Right renal cortex interstitium (tissue), 3 donors: ENCODE data around the gene CNIH1. TPM values are rescaled to one million over a fixed set of nuclear protein-coding genes. Genes with fewer than 3 reads are reported as not detected.
"Not testable (repeated sequence)": the region's sequence is repeated elsewhere in the genome, so short reads cannot be mapped to it uniquely, and the experiment has no call there.

Experiments
- DNase-seq, 3 donors: peaks; one replicate each; pipeline ENCODE4 v3.0.0-alpha.2; 2013; ENCODE audit warnings: low read depth in 3 of 3, low spot score in 2 of 3
- polyA plus RNA-seq, 3 donors: library from polyadenylated mRNA; unstranded; fragments of 120-200 nt; gene quantifications; one replicate each; pipeline ENCODE4 v1.2.1, GENCODE V29; 2013; ENCODE audit not compliant: insufficient read length in 3 of 3

Gene CNIH1
- polyA plus RNA-seq, 3 donors = 156 to 157 (median 156) TPM

DNA sequence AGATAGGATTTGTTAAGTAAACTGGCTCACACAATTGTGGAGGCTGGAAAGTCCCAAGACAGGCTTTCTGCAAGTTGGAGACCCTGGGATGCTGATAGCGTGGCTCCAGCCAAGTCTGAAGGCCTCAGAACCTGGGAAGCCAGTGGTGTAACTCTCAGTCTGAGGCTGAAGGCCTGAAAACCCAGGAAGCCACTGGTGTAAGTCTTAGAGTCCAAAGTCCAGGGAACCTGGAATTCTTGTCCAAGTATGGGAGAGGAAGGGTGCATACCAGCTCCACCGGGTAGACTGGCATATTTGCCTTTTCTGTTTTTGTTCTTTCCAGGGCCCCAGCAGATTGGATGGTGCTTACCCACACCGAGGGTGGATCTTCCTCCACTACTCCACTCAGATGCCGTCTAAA is 29.5 kb upstream of the CNIH1 start:
- no peak for DNase-seq

DNA sequence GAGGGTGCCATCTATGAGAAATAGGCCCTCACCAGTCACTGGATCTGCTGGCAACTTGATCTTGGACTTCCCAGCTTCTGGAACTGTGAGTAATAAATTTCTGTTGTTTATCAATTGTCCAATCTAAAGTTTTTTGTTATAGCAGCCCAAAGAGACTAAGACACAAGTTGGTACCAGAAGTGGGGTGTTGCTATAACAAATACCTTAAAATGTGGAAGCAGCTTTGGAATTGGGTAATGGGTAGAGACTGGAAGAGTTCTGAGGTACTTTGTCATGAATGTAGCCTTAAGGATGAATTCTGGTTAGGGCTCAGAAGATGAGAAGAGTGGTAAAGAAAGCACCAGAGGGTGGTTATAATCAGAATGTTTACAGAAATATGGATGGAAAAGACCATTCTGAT is 26.1 kb upstream of the CNIH1 start:
- no peak for DNase-seq

DNA sequence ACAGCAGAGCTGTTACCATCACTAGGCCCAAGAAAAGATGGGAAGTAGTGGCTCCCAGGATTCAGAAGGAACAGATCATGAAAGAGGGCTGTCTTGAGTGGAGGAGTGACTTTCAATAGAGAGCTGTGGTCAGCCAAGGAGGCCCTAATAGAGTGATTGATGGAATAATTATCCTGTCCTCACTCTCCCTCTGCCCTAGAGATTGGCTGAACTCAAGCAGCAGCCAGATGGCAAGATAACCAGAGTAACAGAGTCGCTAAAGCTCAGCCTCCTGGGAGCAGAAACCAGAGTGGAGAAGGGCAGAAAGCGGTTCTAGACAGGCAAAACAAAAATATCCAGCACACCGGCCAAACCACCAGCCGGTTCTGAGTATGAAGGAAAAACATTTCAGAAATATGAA is 24.5 kb upstream of the CNIH1 start:
- DNase-seq = no peak

DNA sequence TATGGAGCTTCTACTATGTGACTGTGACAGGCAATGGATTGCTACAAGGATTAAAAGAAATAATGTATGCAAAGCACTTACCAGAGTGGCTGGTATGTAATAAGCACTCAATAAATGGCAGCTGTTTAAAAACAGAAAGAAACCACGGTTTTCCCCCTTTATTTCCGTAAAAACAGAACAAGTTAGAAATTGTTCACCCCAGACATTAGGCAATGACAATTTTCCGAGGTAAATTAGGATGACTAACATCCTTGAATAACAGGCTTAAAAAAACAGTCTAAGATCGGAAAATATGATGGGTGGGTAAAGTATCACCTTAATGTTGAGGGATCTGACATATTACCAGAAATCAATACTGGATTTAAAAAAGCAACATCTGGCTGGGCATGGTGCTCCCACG is 20.9 kb upstream of the CNIH1 start:
- DNase-seq = no peak

DNA sequence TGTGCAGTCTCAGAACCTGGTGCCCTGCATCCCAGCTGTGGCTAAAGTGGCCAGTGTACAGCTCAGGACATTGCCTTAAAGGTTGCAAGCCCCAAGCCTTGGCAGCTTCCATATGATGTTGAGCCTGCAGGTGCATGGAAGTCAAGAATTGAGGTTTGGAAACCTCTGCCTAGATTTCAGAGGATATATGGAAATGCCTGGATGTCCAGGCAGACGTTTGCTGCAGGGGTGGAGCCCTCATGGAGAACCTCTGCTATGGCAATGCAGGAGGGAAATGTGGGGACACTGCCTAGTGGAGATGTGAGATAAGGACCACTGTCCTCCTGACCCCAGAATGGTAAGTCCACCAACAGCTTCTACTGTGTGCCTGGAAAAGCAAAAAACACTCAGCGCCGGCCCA is 17.9 kb upstream of the CNIH1 start:
- no peak for DNase-seq

DNA sequence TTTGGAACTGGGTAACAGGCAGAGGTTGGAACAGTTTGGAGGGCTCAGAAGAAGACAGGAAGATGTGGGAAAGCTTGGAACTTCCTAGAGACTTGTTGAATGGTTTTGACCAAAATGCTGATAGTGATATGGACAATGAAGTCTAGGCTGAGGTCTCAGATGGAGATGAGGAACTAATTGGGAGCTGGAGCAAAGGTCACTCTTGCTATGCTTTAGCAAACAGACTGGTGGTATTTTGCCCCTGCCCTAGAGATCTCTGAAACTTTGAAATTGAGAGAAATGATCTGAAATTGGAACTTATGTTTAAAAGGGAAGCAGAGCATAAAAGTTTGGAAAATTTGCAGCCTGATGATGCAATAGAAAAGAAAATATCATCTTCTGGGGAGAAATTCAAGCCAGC is 17.4 kb upstream of the CNIH1 start:
- not testable (repeated sequence) for DNase-seq

DNA sequence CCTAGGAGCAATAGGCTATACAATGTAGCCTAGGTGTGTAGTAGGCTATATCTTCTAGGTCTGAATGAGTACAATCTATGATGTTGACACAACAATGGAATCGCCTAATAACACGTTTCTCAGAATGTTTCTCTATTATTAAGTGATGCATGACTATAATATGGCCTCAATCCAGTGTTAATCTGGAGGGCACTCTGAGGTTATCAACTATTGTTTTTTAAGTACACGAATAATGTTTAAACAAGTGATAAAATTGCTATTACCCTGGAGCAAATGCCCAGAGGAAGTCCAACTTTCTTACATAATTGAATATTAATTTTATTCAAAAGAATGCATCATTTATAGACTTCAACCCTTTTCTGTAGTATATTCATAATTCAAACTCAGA is 16.4 kb upstream of the CNIH1 start:
- no peak for DNase-seq

DNA sequence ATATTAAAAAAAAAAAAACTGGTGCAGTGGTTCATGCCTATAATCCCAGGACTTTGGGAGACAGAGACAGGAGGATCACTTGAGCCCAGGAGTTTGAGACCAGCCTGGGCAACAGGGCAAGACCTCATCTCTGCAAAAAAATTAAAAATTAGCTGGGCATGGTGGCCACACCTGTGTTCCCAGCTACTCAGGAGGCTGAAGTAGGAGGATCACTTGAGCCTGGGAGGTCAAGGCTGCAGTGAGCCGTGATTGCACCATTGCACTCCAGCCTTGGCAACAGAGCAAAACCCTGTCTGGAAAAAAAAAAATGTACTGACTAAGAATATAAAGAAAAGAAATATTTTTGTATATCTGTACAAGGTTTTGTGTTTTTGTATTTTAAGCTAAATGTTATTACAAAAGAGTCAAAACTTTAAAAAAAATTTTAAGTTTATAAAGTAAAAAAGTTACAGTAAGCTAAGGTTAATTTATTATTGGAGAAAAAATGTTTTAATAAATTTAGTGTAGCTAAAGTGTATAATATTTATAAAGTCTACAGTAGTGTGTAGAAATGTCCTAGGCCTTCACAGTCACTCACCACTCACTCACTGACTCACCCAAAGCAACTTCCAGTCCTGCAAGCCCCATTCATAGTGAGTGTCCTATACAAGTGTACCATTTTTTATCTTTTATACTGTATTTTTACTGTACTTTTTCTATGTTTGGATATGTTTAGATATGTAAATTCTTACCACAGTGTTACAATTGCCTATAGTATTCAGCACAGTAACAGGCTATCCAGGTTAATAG is 15.8 kb upstream of the CNIH1 start:
- not testable (repeated sequence) for DNase-seq

DNA sequence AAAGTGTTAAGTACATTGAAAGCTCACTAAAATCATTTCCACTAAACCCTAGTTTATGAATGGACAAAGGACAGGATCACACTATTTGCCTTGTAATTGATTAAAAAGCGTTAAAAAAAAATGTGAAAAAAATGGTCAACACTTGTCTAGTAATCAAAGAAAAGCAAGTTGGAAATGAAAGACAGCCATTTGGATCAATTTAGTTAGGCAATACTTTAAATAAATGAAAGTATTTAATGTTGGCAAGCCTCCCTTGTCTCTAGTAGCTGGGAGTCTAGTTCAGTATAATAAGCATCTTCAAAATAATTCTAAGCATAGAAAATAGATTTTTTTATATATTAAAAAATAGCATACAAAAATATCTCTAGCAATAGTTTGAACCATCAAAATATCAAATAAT is 14.2 kb upstream of the CNIH1 start:
- DNase-seq = no peak

DNA sequence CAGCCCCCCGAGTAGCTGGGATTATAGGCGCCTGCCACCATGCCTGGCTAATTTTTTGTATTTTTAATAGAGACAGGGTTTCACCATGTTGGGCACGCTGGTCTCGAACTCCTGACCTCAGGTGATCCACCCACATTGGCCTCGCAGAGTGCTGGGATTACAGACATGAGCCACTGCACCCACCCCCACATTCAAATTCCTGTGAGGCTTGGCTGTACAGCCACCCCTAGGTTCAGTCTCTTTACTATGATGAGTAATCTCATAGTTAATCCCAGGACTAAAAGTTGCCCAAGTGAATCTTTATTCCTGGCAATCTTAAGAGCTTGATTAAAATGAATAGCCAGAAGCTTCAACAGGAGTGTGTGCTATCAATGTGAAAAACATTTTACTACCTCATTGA is 12.8 kb upstream of the CNIH1 start:
- DNase-seq = not testable (repeated sequence)

DNA sequence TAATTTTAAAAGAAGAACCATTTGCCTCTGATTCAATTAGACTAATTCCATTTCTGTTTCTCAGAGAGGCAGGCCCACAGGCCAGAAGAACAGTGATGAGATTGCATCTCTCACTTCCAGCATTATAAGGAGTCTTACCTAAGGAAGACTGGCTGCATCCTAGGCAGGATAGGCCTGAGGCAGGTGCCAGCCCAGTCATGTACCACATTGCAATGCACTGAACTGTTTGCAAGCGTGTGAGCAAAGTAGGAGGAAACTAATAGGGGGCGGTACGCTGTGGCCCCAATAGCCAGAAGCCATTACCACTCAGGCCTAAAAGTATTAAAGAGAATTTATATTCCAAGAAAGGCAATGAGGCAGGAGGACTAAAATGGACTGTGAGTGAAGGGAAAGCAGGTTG is 12.1 kb upstream of the CNIH1 start:
- no peak for DNase-seq

DNA sequence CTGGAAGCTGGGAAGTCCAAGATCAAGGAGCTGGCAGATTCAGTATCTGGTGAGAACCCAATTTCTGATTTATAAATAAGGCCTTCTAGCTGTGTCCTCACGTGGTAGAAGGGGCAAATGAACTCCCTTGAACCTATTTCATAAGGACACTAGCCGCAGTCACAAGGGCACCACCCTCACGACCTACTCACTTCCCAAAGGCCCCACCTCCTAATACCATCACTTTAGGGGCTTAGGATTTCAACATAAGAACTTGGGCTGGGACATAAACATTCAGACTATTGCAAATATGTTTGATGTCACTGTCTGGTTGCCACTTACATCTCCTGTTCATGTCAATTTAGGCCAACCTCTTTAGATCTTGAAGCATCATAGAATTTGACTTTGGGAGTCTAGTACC is 10.8 kb upstream of the CNIH1 start:
- DNase-seq = no peak

DNA sequence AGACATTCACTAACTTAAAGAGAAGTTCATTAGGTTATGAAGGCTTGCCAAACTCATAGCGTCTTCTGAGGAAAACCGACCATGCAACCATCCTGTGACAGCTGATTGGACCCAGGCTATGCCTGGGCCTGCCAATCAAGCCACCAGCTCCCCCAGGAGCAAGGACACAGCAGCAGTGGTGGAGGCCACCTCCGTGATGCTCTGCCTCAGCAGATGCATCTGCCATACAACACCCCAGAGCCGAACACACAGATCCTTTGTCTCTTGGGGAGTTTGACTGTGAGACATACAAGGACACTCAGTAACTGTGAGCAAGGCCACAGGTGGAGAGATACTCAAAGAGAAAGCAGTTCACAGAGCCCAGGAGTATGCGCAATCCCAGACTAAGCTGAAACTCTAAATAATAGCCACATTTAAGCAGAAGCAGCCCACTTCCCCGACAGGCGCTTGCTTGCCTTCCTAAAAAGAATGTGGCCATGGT is 10.0 kb upstream of the CNIH1 start:
- no peak for DNase-seq

DNA sequence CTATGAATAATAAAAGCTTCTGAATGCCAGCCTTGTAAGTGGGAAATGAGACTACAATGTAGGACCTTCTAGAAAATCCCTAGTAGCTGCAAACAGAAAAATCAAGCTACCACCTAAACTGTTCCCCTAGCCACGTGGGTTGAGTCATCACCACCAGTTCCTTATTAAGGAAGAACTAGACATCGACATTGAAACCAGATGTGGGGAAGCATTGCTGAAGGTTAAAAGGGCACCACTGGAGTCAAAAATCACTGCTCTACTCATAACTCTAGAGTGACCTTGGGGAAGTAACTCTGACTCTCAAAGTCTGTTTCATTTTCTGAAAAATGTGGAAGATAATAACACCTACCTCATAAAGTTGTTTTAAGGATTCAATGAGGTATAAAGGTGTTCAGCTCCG is 9.4 kb upstream of the CNIH1 start:
- DNase-seq = no peak

DNA sequence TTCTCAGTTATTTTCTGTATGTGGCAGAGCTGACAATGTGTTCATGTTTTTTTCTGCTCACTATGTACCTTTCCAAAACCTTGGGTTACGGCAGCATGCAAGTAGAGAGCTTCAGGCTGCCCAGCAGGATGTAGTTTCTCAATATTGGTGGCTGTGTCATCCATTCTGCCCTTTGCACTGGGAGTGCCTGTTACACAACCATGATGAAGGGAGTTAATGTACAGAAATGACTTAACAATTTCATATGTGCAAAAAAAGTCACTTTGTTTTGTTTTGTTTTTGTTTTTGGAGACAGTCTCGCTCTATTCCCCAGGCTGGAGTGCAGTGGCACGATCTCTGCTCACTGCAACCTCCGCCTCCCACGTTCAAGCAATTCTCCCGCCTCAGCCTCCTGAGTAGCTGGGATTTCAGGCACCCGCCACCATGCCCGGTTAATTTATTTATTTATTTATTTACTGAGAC is 6.1 kb upstream of the CNIH1 start:
- no peak for DNase-seq

DNA sequence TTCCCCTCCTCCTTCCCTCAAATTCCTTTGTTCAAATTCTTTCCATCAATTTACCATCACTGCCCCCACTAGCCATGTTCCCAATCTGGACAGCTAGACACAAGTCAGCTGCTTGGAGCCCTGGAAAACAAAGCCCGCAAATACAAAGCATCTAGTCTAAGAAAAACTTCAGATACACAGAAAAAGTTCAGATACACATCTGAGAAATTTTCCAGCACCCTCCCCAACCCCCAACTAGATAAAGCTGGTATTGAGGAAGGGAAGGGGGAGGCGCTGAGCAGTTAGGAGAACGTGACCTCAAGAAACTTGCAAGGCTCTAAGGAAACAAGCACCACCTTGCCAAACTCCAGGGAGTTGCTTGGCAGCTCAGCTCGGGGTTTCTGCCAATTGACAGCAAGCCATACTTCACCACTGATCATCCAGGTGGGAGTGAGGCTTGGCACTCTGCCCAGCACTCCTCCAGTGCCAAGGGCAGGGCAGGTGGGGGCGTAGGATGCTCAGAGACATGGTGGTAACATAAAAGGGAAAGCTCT is 5.1 kb upstream of the CNIH1 start:
- DNase-seq = peak in 1 of 3 donors; percentile 63

DNA sequence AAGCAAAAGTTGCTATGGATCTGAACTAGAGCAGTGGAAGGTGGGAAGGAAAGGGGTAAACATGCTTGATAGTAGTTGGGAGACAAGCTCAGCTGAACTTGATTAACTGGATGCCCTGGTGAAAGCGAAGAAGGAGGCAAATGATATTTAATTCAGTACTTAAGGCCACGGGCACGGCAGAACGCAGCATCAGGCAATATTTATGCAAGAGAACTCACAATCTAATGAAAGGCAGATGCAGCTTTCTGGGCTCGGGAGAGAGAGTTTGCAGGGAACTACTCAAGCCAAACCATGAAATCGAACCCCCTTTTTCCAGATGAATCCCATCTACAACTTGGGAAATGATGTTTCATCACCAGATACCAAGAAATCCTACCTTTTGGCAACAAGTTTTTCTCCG is 3.5 kb upstream of the CNIH1 start:
- DNase-seq = no peak

DNA sequence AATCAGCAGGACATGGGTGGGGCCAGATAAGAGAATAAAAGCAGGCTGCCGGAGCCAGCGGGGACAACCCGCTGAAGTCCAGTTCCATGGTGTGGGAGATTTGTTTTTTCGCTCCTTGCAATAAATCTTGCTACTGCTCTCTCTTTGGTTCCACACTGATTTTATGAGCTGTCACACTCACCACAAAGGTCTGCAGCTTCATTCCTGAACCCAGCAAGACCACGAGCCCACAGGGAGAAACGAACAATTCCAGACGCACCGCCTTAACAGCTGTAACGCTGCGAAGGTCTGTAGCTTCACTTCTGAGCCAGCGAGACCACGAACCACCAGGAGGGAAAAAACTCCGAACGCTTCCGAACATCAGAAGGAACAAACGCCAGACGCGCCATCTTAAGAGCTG is 2.8 kb upstream of the CNIH1 start:
- DNase-seq = peak in 1 of 3 donors; percentile 40

DNA sequence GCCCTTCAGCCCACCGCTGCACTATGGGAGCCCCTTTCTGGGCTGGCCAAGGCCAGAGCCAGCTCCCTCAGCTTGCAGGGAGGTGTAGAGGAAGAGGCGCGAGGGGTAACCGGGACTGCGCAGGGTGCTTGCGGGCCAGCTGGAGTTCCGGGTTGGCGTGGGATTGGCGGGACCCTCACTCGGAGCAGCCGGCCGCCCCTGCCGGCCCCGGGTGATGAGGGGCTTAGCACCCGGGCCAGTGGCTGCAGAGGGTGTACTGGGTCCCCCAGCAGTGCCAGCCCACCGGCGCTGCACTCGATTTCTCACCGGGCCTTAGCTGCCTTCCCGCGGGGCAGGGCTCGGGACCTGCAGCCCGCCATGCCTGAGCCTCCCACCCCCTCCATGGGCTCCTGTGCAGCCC is 1.8 kb upstream of the CNIH1 start:
- DNase-seq = not testable (repeated sequence)

DNA sequence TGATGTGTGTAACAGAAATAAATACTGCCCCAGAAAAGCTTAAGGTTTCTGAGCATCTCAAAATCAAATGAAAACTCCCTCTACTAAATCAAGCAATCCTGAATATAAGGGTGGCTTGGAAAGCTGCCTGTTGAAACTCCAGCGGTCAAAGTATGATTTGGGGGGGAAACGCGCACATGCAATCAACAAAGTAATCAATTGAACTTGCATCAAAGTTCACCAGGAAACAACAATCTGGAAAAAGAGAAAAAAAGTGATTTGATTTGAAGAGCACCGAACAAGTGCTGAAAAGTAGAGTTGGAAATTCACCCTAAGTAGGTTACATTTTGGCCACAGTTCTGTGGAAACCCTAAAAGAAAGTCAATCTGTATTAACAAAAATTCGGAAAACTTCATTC is 700 bp downstream of the CNIH1 start:
- DNase-seq = no peak

DNA sequence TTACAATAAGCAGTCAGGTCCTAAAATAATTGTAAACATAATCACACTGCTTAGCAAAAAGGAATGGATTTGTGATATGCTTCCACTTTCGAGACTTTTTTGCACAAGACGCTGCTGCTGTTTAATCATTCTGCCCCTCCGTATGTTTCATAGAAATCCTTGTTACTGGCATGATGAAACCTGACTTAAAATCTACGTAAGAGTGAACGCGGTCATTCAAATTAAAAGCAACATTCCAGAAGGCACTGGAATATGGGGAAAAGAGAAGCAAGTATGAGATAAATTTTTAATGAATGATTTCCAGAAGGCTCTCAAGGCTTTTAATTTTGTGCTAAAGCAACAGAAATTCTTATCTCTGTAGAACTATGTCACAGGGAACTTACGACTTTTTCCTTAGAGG is 1.1 kb downstream of the CNIH1 start:
- DNase-seq = no peak

DNA sequence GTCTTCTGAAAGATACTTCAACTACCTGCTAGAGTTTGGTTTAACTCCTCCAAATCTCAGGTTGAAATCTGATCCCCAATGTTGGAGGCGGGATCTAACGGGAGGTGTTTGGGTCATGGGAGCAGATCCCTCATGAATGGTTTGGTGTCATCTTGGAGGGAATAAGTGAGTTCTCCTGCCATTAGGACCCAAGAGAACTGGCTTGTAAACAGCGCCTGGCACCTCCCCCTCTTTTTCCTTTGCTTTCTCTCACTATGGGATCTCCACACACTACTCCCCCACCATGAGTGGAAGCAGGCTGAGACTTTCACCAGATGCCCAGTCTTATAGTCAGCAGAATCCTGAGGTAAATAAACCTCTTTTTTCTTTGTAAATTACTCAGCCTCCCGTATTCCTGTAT is 2.5 kb downstream of the CNIH1 start:
- DNase-seq = no peak

DNA sequence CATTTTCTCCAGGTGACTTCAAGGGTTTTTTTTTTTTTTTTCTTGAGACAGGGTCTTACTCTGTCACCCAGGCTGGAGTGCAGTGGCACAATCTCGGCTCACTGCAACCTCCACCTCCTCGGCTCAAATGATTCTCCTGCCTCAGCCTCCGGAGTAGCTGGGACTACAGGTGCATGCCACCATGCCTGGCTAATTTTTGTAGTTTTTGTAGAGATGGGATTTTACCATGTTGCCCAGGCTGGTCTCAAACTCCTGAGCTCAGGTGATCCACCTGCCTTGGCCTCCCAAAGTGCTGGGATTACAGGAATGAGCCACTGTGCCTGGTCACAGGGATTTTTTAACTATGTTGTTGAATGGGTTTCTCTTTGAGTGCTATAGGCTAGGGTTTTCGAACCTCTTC is 3.2 kb downstream of the CNIH1 start:
- not testable (repeated sequence) for DNase-seq
